Astrocyte (in vitro differentiated cells and primary cell): ENCODE data around the gene ADAP1. TPM values are rescaled to one million over a fixed set of nuclear protein-coding genes. Genes with fewer than 3 reads are reported as not detected.

Experiments used
- DNase-seq: peaks from one replicate; pipeline ENCODE4 v3.0.0-alpha.2; 2010; ENCODE audit warnings: low read depth
- FAIRE-seq: peaks from 2 replicates; lab custom pipeline; 2011; peaks lifted over from hg19 to GRCh38; lab: Jason Lieb, UNC
- H2AFZ ChIP-seq: 2 replicates; pipeline ENCODE4 v1.6.0; 2012; ENCODE audit warnings: low read depth, low read length, inconsistent platforms
- H3K27ac ChIP-seq: 2 replicates; pipeline ENCODE4 v1.5.1; 2011; ENCODE audit warnings: low read depth, low read length, inconsistent platforms
- H3K27me3 ChIP-seq: 2 replicates; pipeline ENCODE4 v1.6.0; 2011; ENCODE audit warnings: low read length, inconsistent platforms; ENCODE audit not compliant: insufficient read depth
- H3K36me3 ChIP-seq: 2 replicates; pipeline ENCODE4 v1.5.1; 2011; ENCODE audit warnings: low read length, inconsistent platforms; ENCODE audit not compliant: insufficient read depth
- H3K4me1 ChIP-seq: 2 replicates; pipeline ENCODE4 v1.5.1; 2011; ENCODE audit warnings: low read length, inconsistent platforms; ENCODE audit not compliant: insufficient read depth
- H3K4me2 ChIP-seq: 2 replicates; pipeline ENCODE4 v1.6.0; 2012; ENCODE audit warnings: low read length, inconsistent platforms
- H3K4me3 ChIP-seq: 2 replicates; pipeline ENCODE4 v1.5.1; 2011; ENCODE audit warnings: low read depth, mild to moderate bottlenecking, low read length, inconsistent platforms; ENCODE audit not compliant: insufficient read depth
- H3K79me2 ChIP-seq: 2 replicates; pipeline ENCODE4 v1.6.0; 2012; ENCODE audit warnings: mild to moderate bottlenecking, low read length, inconsistent platforms; ENCODE audit not compliant: insufficient read depth
- H3K9ac ChIP-seq: 2 replicates; pipeline ENCODE4 v1.6.0; 2012; ENCODE audit warnings: mild to moderate bottlenecking, low read length, inconsistent platforms
- H3K9me3 ChIP-seq: 2 replicates; pipeline ENCODE4 v1.5.1; 2012; ENCODE audit warnings: low read depth, mild to moderate bottlenecking, low read length, inconsistent platforms; ENCODE audit not compliant: insufficient read depth
- H4K20me1 ChIP-seq: 2 replicates; pipeline ENCODE4 v1.6.0; 2012; ENCODE audit warnings: low read length, inconsistent platforms; ENCODE audit not compliant: insufficient read depth
- H3K27ac Mint-ChIP-seq: one replicate; pipeline ENCODE4 v1.8.0; 2021; ENCODE audit warnings: mild to moderate bottlenecking, mixed read lengths; ENCODE audit not compliant: unreplicated experiment
- H3K27me3 Mint-ChIP-seq: one replicate; pipeline ENCODE4 v1.8.0; 2021; ENCODE audit warnings: low read depth, mixed read lengths; ENCODE audit not compliant: unreplicated experiment
- H3K36me3 Mint-ChIP-seq: one replicate; pipeline ENCODE4 v1.8.0; 2021; ENCODE audit warnings: low read depth, mixed read lengths; ENCODE audit not compliant: unreplicated experiment
- H3K4me1 Mint-ChIP-seq: one replicate; pipeline ENCODE4 v1.8.0; 2021; ENCODE audit warnings: low read depth, mixed read lengths; ENCODE audit not compliant: unreplicated experiment
- H3K4me3 Mint-ChIP-seq: one replicate; pipeline ENCODE4 v1.8.0; 2021; ENCODE audit warnings: mild to moderate bottlenecking, moderate library complexity, mixed read lengths; ENCODE audit not compliant: unreplicated experiment
- H3K9me3 Mint-ChIP-seq: one replicate; pipeline ENCODE4 v1.8.0; 2021; ENCODE audit warnings: mild to moderate bottlenecking, mixed read lengths; ENCODE audit not compliant: unreplicated experiment
- CTCF ChIP-seq: IDR thresholded peaks from 2 replicates; pipeline ENCODE4 v1.5.1; 2011; ENCODE audit warnings: low read depth, mild to moderate bottlenecking, inconsistent platforms, low read length, moderate library complexity; ENCODE audit not compliant: insufficient read depth
- EZH2 ChIP-seq: IDR thresholded peaks from 2 replicates; pipeline ENCODE4 v1.6.1; 2012; ENCODE audit warnings: mild to moderate bottlenecking, low read length, inconsistent platforms; ENCODE audit not compliant: insufficient read depth
- total RNA-seq: library from RNA; stranded (reverse); gene quantifications from 2 replicates; pipeline ENCODE4 v1.2.1, GENCODE V29; 2021

ADAP1 gene
- total RNA-seq, 1 donor from 2014 or later, result 4.8 TPM

- Mint-ChIP-seq H3K4me3 (no peak overlapping the region), H3K9me3 (no peaks in the 10 kb centered on the region), H3K36me3 (peaks cover 10% of the 10 kb centered on the region), H3K4me1 (peaks cover 9% of the 10 kb centered on the region), H3K27me3 (no peaks in the 10 kb centered on the region), H3K27ac (no peak overlapping the region)
- Histone ChIP-seq H3K9ac (no peak overlapping the region), H3K27ac (no peak overlapping the region), H3K4me1 (no peaks in the 10 kb centered on the region), H4K20me1 (peaks cover 86% of the 10 kb centered on the region), H3K9me3 (no peaks in the 10 kb centered on the region), H3K4me2 (no peak overlapping the region), H3K4me3 (no peak overlapping the region), H3K27me3 (no peaks in the 10 kb centered on the region), H2AFZ (no peak overlapping the region), H3K36me3 (no peaks in the 10 kb centered on the region), H3K79me2 (peaks cover 81% of the 10 kb centered on the region)
- no peak for TF ChIP-seq EZH2
- no peak for TF ChIP-seq CTCF
- DNase-seq (no peak), FAIRE-seq (no peak)
Measured at GRCh38 chr7:885261-885892, 69.1 kb downstream of the ADAP1 start.

- TF ChIP-seq EZH2 (no peak), CTCF (no peak)
- FAIRE-seq (no peak), DNase-seq (no peak)
- no peak overlapping the region for H3K4me2 ChIP-seq
- no peak overlapping the region for H2AFZ ChIP-seq
- Mint-ChIP-seq H3K4me3 (no peak overlapping the region), H3K36me3 (peaks cover 10% of the 10 kb centered on the region), H3K27ac (no peak overlapping the region), H3K4me1 (peaks cover 11% of the 10 kb centered on the region), H3K9me3 (no peaks in the 10 kb centered on the region), H3K27me3 (no peaks in the 10 kb centered on the region)
- no peaks in the 10 kb centered on the region for H3K27me3 ChIP-seq
- H3K79me2 ChIP-seq, result peaks cover 90% of the 10 kb centered on the region
- no peaks in the 10 kb centered on the region for H3K9me3 ChIP-seq
- no peak overlapping the region for H3K9ac ChIP-seq
- no peaks in the 10 kb centered on the region for H3K36me3 ChIP-seq
- no peak overlapping the region for H3K27ac ChIP-seq
- no peaks in the 10 kb centered on the region for H3K4me1 ChIP-seq
- peaks cover 94% of the 10 kb centered on the region for H4K20me1 ChIP-seq
- no peak overlapping the region for H3K4me3 ChIP-seq
Measured at GRCh38 chr7:884191-885003, 70.1 kb downstream of the ADAP1 start.
